Inflammatory macrophage (primary cell): ENCODE results near the gene SEMA6B.
"Not testable (repeated sequence)": the region's sequence is repeated elsewhere in the genome, so short reads cannot be mapped to it uniquely, and the experiment has no call there.

Source experiments
- DNase-seq, 2 donors: peaks; one replicate each; pipeline ENCODE4 v3.0.0-alpha.2; 2020 to 2022

Gene SEMA6B

DNA sequence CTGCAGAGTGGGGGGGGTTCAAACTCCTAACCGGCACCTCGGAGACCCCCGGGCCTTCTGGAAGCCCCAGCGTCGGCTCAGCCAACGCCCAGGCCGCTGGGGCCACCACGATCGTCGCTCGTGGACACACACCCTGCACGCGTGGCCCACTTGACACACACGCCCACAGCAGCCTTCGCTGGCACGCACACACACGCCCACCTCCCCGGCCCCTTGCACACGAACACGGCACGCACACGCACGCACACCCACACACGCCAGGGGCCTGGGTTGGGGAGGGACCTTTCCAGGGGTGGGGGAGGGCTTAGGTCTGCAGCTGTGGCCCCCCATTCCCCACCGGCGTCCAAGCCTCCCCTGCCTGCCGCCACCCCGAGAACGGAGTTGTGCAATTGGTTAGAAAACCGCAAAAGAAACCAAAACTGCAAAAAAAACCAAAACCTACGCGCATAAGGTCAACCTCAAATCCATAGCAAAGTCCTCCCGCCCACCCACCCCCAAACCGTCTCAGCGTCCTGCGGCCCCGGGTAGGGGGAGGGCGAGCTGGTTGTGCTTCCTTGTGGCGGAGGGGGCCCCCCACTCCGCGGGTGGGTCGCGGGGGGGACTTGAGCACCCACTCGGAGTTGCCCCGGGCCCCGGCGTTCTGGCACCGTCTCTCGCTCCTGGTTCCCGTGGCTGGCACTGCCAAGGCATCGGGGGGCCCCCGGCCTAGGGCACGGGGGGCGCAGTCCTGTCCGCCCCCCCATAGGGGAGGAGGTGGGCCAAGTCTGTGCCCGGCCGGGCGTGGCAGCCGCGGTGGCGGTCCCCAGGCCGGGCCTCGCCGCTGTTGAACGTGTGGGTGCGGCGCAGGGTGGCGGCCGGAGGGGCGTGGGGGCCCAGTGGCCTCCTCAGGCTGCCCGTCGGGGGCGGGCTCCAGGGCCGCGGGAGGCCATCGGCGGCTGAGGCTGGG is 16.3 kb downstream of the SEMA6B start:
- peak; percentile 54 to 75 for DNase-seq

GRCh38 chr19:4541806-4542145 is 17.7 kb downstream of the SEMA6B start:
- not testable (repeated sequence) for DNase-seq

DNA sequence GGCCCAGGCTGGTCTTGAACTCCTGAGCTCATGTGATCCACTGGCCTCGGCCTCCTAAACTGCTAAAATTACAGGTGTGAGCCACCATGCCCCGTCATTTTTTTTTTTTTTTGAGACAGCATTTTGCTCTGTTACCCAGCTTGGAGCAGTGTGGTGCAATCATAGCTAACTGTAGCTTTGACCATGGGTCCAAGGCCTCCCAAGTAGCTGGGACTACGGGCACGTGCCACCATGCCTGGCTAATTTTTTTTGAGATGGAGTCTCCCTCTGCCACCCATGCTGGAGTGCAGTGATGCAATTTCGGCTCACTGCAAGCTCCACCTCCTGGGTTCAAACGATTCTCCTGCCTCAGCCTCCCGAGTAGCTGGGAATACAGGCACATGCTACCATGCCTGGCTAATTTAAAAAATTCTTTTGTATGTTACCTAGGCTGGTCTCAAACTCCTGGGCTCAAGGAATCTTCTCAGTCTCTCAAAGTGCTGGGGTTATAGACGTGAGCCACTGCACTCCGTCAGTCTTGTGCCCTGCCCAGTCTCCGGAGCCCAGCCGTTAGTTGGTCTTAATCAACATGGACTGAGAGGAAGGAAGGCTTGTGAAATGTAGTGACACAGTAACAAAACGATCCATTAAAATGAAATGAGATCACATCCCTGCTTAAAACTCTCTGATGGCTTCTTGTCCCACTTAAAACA is 18.2 kb downstream of the SEMA6B start:
- peak; percentile 78 to 89 for DNase-seq

- DNase-seq, result peak; percentile 90 to 96
These were observed 19.5 kb downstream of the SEMA6B start, which contains the start of gene LRG1 for GRCh38 chr19:4539693-4540581. Gene LRG1, minus strand, starts transcription at chr19:4540036. Its CDS starts 23 bp downstream, at chr19:4540013.

GRCh38 chr19:4539169-4539692 is 20.3 kb downstream of the SEMA6B start:
- DNase-seq, result no peak

GRCh38 chr19:4538601-4538954 is 20.9 kb downstream of the SEMA6B start:
- DNase-seq, result no peak

DNA sequence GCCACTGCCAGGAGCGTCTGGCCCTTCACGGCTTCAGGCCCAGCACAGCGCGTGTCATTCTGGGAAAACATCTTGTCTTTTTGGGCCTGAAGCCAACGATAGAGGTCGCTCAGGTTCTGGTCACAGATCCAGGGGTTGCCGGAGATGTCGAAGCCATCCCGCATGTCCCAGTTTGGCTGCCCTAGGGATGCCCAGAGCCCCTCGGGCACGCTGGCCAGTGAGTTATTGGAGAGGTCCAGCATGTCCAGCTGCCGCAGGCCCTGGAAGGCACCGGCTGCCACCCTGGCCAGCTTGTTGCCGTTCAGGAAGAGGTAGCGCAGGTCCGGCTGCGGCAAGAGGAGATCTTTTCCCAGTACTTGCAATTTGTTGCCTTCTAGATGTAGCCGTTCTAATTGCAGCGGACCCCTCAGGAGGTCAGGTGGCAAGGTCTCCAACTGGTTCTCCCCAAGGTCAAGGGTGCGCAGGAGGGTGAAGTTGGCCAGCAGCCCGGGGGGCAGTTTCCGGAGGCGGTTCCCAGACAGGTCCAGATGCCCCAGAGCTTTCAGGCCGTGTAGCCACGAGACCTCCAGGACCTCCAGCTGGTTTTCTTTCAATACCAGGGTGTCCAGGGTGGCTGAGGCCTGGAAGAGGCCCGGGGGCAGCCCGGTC is 21.4 kb downstream of the SEMA6B start:
- DNase-seq, result no peak

DNA sequence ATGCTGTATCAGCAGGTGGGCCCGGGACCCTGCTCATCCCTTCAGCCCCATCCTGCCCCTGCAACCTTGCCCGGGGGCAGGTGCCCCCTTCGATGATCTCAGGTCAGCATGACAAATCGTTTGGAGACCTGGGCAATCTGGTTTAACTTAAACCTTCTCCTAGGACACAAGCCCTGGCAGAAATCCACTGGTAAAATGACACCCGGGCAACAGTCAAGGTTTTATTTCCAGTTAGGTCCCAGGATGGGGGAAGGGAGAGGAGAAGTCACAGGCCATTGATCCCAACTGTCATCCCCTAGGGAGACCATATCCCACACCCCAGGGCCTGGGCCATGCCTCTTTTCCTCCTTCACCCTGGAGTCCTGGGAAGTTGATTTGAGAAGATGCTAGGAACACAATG is 22.7 kb downstream of the SEMA6B start:
- DNase-seq, result no peak

DNA sequence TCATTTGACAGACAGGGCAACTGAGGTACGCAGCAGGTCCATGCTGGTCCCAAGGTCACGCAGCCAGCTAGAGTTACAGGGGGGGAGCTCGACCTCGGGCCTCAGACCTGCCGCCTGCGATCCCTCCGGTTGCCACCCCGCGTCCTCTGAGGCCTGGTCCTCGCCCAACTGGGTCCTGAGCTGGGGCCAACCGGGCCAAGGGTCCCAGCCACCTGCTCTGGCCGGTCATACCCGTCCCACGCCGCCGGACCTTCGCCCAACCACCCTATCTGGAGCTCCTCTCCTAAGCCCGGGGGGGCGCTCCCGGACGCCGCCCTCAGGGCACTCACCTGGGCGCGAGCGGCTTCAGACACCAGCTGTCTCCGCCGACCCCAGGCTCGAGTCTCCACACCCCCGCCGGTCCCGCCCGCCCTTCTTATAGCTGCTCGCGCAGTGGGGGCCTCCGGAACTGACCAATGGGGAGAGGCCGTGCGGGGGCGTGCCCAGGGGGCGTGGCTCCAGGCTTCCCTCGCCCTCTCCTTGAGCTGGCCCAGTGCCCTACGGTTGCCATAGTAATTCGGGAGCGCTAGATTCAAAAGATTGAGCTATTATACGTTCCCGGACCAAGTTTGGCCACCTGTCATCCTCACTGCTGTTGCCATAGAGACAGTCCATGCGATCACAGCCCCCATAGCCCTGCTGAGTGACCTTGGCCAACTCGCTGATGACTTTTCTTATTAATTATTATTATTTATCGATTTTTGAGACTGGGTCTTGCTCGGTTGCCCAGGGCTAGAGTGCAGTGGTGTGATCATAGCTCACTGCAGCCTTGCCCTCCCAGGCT is 24.4 kb downstream of the SEMA6B start, which contains the start of gene PLIN5:
Gene PLIN5, minus strand, starts transcription at position 389 of the 823 bp plus-strand sequence. CDS start 1,150 bp downstream, outside the sequence.
- DNase-seq, result peak; percentile 59 to 64

- DNase-seq, result no peak
These were observed 25.6 kb downstream of the SEMA6B start for GRCh38 chr19:4533835-4534424.

GRCh38 chr19:4533334-4533733 is 26.1 kb downstream of the SEMA6B start:
- DNase-seq, result no peak

GRCh38 chr19:4531562-4532165 is 27.8 kb downstream of the SEMA6B start:
- DNase-seq, result no peak

GRCh38 chr19:4529924-4530522 is 29.5 kb downstream of the SEMA6B start:
- DNase-seq, result no peak

- DNase-seq, result no peak
These were observed 30.6 kb downstream of the SEMA6B start for GRCh38 chr19:4528843-4529242.

DNA sequence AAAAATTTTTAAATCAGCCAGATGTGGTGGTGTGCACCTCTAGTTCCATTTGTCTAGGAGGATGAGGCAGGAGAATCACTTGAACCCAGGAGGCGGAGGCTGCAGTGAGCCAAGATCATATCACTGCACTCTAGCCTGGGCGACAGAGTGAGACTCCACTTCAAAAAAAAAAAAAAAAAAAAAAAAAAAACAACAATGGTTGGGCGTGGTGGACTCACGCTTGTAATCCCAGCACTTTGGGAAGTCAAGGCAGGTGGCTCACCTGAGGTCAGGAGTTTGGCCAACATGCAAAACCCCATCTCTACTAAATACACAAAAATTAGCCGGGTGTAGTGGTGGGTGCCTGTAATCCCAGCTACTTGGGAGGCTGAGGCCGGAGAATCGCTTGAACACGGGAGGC is 32.1 kb downstream of the SEMA6B start:
- not testable (repeated sequence) for DNase-seq

- DNase-seq, result no peak
These were observed 33.9 kb downstream of the SEMA6B start for GRCh38 chr19:4525563-4526002.

GRCh38 chr19:4524808-4525562 is 34.5 kb downstream of the SEMA6B start:
- peak; percentile 66 to 67 for DNase-seq

- DNase-seq, result peak; percentile 43 to 67
These were observed 36.0 kb downstream of the SEMA6B start for GRCh38 chr19:4523306-4524110.
